Endothelial cell (in vitro differentiated cells): ENCODE measurements around the gene GIMAP6. TPM values are rescaled to one million over a fixed set of nuclear protein-coding genes. Genes with fewer than 3 reads are reported as not detected.
"Not testable (repeated sequence)": the region's sequence is repeated elsewhere in the genome, so short reads cannot be mapped to it uniquely, and the experiment has no call there.

ENCODE experiments used
- DNase-seq: peaks from one replicate; pipeline ENCODE4 v3.0.0; 2021; ENCODE audit warnings: low spot score
- H3K27ac Mint-ChIP-seq: one replicate; pipeline ENCODE4 v1.8.0; 2021; ENCODE audit warnings: mixed read lengths, inconsistent platforms; ENCODE audit not compliant: unreplicated experiment
- H3K27me3 Mint-ChIP-seq: one replicate; pipeline ENCODE4 v1.8.0; 2021; ENCODE audit warnings: mild to moderate bottlenecking, moderate library complexity, mixed read lengths, inconsistent platforms; ENCODE audit not compliant: unreplicated experiment
- H3K36me3 Mint-ChIP-seq: one replicate; pipeline ENCODE4 v1.8.0; 2021; ENCODE audit warnings: mild to moderate bottlenecking, low read depth, mixed read lengths, inconsistent platforms; ENCODE audit not compliant: unreplicated experiment
- H3K4me1 Mint-ChIP-seq: one replicate; pipeline ENCODE4 v1.8.0; 2021; ENCODE audit warnings: mild to moderate bottlenecking, mixed read lengths, inconsistent platforms; ENCODE audit not compliant: unreplicated experiment
- H3K4me3 Mint-ChIP-seq: one replicate; pipeline ENCODE4 v1.8.0; 2021; ENCODE audit warnings: mild to moderate bottlenecking, mixed read lengths, inconsistent platforms; ENCODE audit not compliant: unreplicated experiment
- H3K9me3 Mint-ChIP-seq: one replicate; pipeline ENCODE4 v1.8.0; 2021; ENCODE audit warnings: mixed read lengths, inconsistent platforms; ENCODE audit not compliant: unreplicated experiment
- CTCF ChIP-seq: fragments of 200-600 bp; sonication (generic); IDR thresholded peaks from one replicate; pipeline ENCODE4 v1.5.0; 2021; ENCODE audit warnings: antibody characterized with exemption; ENCODE audit not compliant: unreplicated experiment
- total RNA-seq: library from RNA; stranded (reverse); fragmentation: NEBNext Ultra II Directional; extraction: Animal tissue kit (Norgen Biotek cat#: 25700); gene quantifications from one replicate; pipeline ENCODE4 v1.2.1, GENCODE V29; 2021; ENCODE audit not compliant: unreplicated experiment

GIMAP6 gene
- total RNA-seq, 1 donor from 2014 or later, result 47.7 TPM

GRCh38 chr7:150663802-150664494, 31.8 kb upstream of the GIMAP6 start:
- H3K27me3 Mint-ChIP-seq, result no peaks in the 10 kb centered on the region
- H3K9me3 Mint-ChIP-seq, result no peaks in the 10 kb centered on the region
- H3K27ac Mint-ChIP-seq, result no peak overlapping the region
- H3K4me1 Mint-ChIP-seq, result peaks cover 22% of the 10 kb centered on the region
- no peak for DNase-seq
- TF ChIP-seq CTCF, result no peak
- H3K36me3 Mint-ChIP-seq, result peaks cover 6% of the 10 kb centered on the region
- H3K4me3 Mint-ChIP-seq, result no peak overlapping the region

- not testable (repeated sequence) for DNase-seq, H3K9me3 Mint-ChIP-seq, H3K27ac Mint-ChIP-seq, H3K27me3 Mint-ChIP-seq, H3K4me3 Mint-ChIP-seq, H3K36me3 Mint-ChIP-seq
- peaks cover 22% of the 10 kb centered on the region for H3K4me1 Mint-ChIP-seq
Observed at GRCh38 chr7:150662821-150663220, 30.6 kb upstream of the GIMAP6 start.

- no peak for TF ChIP-seq CTCF
- no peaks in the 10 kb centered on the region for H3K9me3 Mint-ChIP-seq
Observed at GRCh38 chr7:150660939-150661613, 28.9 kb upstream of the GIMAP6 start.

GRCh38 chr7:150657526-150657925, 25.3 kb upstream of the GIMAP6 start:
- peaks cover 8% of the 10 kb centered on the region for H3K36me3 Mint-ChIP-seq
- H3K4me1 Mint-ChIP-seq, result peaks cover 3% of the 10 kb centered on the region
- TF ChIP-seq CTCF, result no peak
- no peak overlapping the region for H3K4me3 Mint-ChIP-seq
- H3K9me3 Mint-ChIP-seq, result no peaks in the 10 kb centered on the region
- no peak for DNase-seq
- no peaks in the 10 kb centered on the region for H3K27me3 Mint-ChIP-seq
- no peak overlapping the region for H3K27ac Mint-ChIP-seq

More at GRCh38 chr7:150660939-150661613, 28.9 kb upstream of the GIMAP6 start:
- DNase-seq, result no peak
- Mint-ChIP-seq H3K27me3 (no peaks in the 10 kb centered on the region), H3K4me1 (peaks cover 22% of the 10 kb centered on the region), H3K27ac (no peak overlapping the region), H3K36me3 (peaks cover 2% of the 10 kb centered on the region), H3K4me3 (no peak overlapping the region)

GRCh38 chr7:150656047-150656446, 23.9 kb upstream of the GIMAP6 start:
- no peak overlapping the region for H3K27ac Mint-ChIP-seq
- H3K27me3 Mint-ChIP-seq, result no peaks in the 10 kb centered on the region
- no peaks in the 10 kb centered on the region for H3K9me3 Mint-ChIP-seq
- H3K4me3 Mint-ChIP-seq, result no peak overlapping the region
- H3K4me1 Mint-ChIP-seq, result peaks cover 3% of the 10 kb centered on the region
- DNase-seq, result no peak
- no peak for TF ChIP-seq CTCF
- peaks cover 8% of the 10 kb centered on the region for H3K36me3 Mint-ChIP-seq
